Bronchial epithelial cell (primary cell): ENCODE measurements around the gene BAHCC1. TPM values are rescaled to one million over a fixed set of nuclear protein-coding genes. Genes with fewer than 3 reads are reported as not detected.

Source experiments
- DNase-seq: peaks from one replicate; pipeline ENCODE4 v3.0.0-alpha.2; 2010; ENCODE audit warnings: low read depth
- FAIRE-seq: peaks from 2 replicates; lab custom pipeline; 2011; peaks lifted over from hg19 to GRCh38; lab: Jason Lieb, UNC
- H3K27me3 ChIP-seq: 2 replicates; pipeline ENCODE4 v1.5.1; 2011; ENCODE audit warnings: low read length; ENCODE audit not compliant: control insufficient read depth, insufficient read depth
- H3K36me3 ChIP-seq: 2 replicates; pipeline ENCODE4 v1.5.1; 2011; ENCODE audit warnings: low read length; ENCODE audit not compliant: control insufficient read depth, insufficient read depth
- H3K4me3 ChIP-seq: 2 replicates; pipeline ENCODE4 v1.5.1; 2011; ENCODE audit warnings: mild to moderate bottlenecking, low read depth, low read length, control low read depth
- CTCF ChIP-seq: IDR thresholded peaks from 2 replicates; pipeline ENCODE4 v1.5.1; 2011; ENCODE audit warnings: mild to moderate bottlenecking, moderate library complexity, low read length, control low read depth, inconsistent platforms; ENCODE audit not compliant: insufficient read depth, severe bottlenecking
- total RNA-seq: library from RNA; depleted of rRNA; stranded (reverse); fragments of >200 nt; gene quantifications from 2 replicates; pipeline ENCODE4 v1.2.1, GENCODE V29; 2014

The BAHCC1 gene
- total RNA-seq, 1 donor from 2014 or later, result 0.79 TPM

GRCh38 chr17:81468770-81469121 is 73.5 kb downstream of the BAHCC1 start:
- FAIRE-seq (no peak), DNase-seq (no peak)
- no peak for TF ChIP-seq CTCF
- Histone ChIP-seq H3K27me3 (no peaks in the 10 kb centered on the region), H3K4me3 (no peak overlapping the region), H3K36me3 (no peaks in the 10 kb centered on the region)

- TF ChIP-seq CTCF, result no peak
- no peak for FAIRE-seq
These were observed 74.0 kb downstream of the BAHCC1 start for GRCh38 chr17:81469266-81469665.

GRCh38 chr17:81470270-81470943 is 75.2 kb downstream of the BAHCC1 start:
- FAIRE-seq (no peak), DNase-seq (no peak)
- Histone ChIP-seq H3K27me3 (no peaks in the 10 kb centered on the region), H3K36me3 (no peaks in the 10 kb centered on the region), H3K4me3 (no peak overlapping the region)
- TF ChIP-seq CTCF, result no peak

More at GRCh38 chr17:81469266-81469665, 74.0 kb downstream of the BAHCC1 start:
- no peak for DNase-seq
- no peaks in the 10 kb centered on the region for H3K27me3 ChIP-seq
- H3K36me3 ChIP-seq, result no peaks in the 10 kb centered on the region
- no peak overlapping the region for H3K4me3 ChIP-seq

- DNase-seq (peak; percentile 29), FAIRE-seq (no peak)
- TF ChIP-seq CTCF, result no peak
- no peaks in the 10 kb centered on the region for H3K36me3 ChIP-seq
- H3K27me3 ChIP-seq, result no peaks in the 10 kb centered on the region
- no peak overlapping the region for H3K4me3 ChIP-seq
These were observed 75.9 kb downstream of the BAHCC1 start for GRCh38 chr17:81470944-81471817.

GRCh38 chr17:81471818-81472456 is 76.7 kb downstream of the BAHCC1 start:
- H3K27me3 ChIP-seq, result peaks cover 2% of the 10 kb centered on the region
- no peak overlapping the region for H3K4me3 ChIP-seq
- TF ChIP-seq CTCF, result peak; percentile 3
- DNase-seq (no peak), FAIRE-seq (no peak)
- no peaks in the 10 kb centered on the region for H3K36me3 ChIP-seq
